Measurements from ENCODE around the gene MYO19. TPM values are rescaled to one million over a fixed set of nuclear protein-coding genes. Genes with fewer than 3 reads are reported as not detected.
"Not testable (repeated sequence)": the region's sequence is repeated elsewhere in the genome, so short reads cannot be mapped to it uniquely, and the experiment has no call there.

The MYO19 gene
- polyA plus RNA-seq, 3 donors, result 37.0 to 67.6 (median 67.1) TPM

DNA sequence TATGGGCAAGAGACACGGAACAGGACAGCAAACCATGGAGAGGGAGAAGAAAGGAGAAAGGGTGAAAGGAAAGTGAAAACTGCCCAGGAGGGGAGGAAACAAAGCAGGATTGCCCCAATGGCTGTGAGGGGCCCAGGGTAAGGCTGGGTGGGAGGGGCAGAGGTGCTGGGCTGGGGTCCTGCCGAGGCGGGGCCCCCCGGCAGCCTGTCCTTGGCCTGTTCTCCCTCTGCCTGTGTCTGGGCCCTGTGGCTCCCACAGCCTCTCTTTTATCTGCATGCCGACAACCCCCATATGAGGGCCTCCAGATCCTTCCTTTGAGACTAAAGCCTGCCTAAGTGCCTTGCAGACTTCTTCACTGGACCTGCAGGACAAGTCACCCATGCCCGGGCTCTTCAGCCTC, 32.7 kb downstream of the MYO19 start:
- no peak for DNase-seq

- DNase-seq, result no peak
Observed at GRCh38 chr17:36501351-36501750, 33.3 kb downstream of the MYO19 start.

DNA sequence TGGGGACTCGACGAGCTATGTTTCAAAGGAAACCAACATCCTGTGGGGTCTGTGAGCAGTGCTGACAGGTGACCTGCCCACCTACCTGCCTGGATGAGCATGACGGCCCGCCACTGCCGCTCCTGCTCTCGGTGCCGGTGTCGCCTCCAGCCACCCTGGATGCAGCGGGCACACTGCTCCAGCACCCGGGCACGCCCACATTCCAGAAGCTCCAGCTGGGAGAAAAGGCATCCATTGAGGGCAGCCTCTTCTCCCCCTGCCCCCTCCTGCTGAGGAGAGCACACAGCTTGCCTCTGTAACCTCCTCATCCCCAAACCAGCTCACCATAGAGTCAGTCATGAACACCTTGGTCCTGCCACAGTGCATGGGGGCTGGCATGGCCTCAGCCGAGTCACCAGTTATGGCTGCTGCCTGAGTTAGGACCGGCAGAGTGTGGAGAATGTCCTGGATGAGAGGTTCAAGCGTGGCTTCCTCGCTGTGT, 33.9 kb downstream of the MYO19 start:
- no peak for DNase-seq

DNA sequence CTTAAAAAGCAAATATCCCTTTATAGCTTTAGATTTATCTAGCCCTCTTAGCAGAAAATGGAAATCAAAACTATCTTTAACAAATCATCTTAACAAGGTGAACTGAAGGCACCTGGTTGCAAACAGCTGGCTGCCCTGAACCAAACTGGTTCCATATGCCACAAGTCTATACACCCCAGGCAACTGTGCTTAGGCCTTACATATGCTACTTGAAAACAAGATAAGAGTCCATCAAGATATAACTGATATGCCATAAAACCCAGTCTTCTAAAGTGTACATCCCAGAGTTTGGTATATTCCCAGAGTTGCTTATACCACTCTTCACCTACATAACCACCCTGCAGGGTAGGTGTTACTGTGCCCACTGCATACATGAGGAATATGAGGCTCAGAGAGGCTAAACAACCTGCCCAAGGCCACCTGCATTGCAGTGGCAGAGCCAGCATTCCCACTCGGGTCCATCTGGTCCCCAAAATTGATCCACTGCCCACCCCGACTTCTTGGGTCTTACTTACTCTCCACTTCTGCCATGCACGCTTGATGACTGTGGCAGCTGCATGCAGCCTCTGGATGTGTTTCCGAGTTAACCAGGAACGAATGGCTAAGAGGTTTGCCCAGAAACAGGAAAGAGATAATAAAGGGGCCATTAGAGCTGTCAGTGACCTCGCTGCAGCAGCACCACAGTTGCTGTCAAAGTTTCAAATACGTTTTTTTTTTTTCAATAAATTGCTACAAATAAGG, 35.9 kb downstream of the MYO19 start:
- no peak for DNase-seq

DNA sequence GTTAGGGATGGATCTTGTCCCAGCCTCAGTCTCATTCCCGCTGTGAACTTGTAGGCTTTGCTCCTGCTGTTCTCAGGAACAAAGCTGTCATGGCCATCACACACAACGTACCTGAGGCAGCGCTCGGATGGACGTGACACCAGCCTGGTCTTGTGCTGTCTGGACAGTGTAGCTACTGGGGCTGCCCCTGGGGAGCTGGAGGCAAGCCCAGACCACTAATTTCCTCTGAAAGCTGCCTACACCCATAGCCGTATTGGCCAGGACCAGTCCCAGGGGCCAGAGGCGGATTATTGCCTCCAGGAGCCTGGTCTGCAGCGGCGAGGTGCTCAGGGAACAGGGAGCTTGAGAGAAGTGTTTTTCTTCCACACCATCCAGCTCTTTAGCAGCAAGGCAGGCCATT, 36.5 kb downstream of the MYO19 start:
- no peak for DNase-seq

- DNase-seq, result no peak
Observed at GRCh38 chr17:36496018-36496789, 38.5 kb downstream of the MYO19 start.

GRCh38 chr17:36495076-36495578, 39.5 kb downstream of the MYO19 start:
- no peak for DNase-seq

DNA sequence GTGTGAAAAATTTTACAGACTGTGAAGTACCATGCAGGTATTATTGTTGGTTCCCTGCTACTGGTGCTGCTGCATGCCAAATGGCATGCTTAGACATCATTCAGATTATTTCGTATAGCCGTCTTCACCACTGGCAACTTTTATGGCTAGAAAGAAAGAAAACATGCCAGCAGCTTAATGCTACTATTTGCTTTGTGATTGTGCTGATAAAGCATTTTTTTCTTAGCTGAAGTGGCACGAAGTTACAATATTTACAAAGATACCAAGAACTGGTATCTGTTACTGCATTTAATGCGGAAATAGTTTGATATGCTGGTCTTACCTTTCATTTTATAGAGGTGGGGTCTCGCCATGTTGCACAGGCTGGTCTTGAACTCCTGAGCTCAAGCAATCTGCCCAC, 40.0 kb downstream of the MYO19 start:
- no peak for DNase-seq

DNA sequence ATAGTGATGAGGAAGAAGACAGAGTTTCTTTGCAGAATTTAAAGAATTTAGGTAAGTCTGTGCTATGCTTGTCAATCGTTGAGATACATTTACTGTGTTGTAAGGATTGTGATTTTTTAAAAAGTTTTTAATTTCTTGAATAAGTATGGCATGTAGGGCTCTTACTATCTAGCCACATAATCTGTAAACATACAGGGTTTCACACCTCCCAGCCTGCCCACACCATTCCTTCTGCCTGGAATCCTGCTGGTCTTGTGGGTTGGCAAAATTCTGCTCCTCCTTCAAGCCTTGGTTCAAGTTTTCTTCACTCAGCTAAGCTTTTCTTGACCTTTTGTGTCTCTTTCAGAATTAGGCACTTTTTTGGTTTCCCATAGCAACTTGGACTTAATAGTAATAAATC, 40.7 kb downstream of the MYO19 start:
- no peak for DNase-seq

- DNase-seq, result peak; percentile 93
Observed at GRCh38 chr17:36486204-36487194, 48.2 kb downstream of the MYO19 start, which contains the start of gene ZNHIT3. Gene ZNHIT3 (plus strand): TSS chr17:36486681. CDS start chr17:36486700, 19 bp downstream.

DNA sequence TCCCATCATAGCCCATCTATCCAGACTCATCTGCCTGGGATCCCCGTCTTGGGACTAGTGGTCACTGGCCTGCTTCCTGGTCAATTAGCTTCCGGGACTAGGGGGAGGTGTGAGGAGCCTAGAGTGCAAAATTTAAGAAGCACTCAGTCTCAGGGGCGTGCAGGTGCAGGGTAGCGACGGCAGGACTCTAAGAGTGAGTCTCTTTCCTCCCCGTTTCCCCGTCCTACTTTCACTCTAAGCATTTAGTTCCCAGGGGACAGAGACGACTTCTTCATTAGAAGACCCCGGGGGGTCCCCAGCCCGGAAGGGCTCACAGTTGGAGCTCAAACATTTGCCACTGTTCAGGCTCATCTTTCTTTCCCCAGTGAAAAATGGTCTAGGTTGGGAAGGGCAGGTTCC, 48.9 kb downstream of the MYO19 start:
- peak; percentile 4 for DNase-seq

DNA sequence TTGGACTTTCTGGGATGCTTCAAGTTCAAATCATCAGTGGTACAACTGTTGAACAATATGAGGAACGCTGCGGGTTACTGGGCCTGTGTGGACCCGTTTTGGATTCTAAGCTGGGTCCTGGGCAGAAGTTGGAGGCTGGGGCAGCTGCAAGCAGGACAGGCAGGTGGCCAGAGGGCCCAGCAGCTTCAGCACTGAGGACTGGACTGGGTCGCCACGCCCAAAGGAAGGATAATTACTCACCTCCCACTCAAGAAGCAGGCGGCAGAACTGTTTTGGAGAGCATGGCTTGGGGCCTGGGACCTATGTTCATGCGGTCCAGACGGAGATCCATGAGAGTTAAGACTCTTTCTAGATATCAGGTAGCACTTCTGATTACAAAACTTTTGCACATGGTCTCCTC, 49.6 kb downstream of the MYO19 start:
- DNase-seq, result no peak

DNA sequence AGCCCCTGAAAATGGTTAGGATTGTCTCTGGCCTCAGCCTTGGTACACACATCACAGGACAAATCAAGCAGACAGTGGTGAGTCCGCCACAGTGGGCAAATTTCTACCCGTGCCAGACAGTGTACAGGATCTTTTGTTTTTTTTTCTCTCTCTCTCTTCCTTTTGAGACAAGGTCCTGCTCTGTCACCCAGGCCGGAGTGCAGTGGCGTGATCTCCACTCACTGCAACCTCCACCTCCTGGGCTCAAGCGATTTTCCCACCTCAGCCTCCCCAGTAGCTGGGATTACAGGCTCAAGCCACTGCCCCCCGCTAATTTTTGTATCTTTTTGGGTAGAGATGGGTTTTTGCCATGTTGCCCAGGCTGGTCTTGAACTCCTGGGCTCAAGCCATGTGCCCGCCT, 50.6 kb downstream of the MYO19 start:
- DNase-seq, result not testable (repeated sequence)

DNA sequence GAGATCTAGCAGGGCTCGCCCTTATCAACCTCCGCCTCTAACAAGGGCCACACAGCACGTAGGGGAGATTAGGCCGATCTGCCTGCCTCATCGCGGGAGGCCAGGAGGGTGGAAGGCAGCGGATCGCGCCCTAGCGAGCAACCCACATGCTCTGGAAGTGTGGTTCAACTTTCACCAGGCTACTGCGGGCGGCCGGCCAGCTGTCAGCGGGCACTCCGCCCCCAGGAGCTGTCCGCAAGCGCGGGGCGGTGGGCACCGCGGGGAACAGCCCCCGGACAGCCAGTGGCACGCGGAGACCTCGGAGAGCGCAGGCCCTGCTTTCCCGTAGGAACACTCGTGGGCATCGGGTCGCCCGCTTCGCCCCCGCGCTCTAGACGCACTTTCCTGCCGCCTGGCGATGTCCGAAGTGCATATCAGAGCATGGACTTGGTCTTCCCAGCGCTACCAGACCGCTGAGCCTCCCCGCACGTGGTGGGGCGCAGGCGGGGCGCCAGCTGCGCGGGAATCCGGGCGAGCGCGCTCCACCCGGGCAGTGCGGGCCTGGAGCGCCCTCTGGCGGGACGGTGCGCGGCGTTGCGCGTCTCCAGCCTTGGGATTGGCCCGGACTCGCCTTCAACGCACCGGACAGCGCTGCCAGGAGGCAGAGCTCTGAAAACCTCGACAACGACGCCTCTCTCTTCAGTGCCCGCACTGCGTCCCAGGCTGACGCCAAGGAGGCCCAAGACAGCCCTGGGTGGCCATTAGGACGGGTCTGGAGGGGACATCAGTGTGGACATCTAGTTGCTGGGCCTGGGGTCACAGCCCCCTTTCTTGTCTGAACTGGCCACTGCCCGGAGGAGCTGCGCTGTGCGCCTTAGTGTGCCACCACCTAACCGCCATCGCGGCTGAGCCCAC, 51.8 kb downstream of the MYO19 start:
- peak; percentile 79 for DNase-seq

- no peak for DNase-seq
Observed at GRCh38 chr17:36481829-36482228, 52.8 kb downstream of the MYO19 start.

DNA sequence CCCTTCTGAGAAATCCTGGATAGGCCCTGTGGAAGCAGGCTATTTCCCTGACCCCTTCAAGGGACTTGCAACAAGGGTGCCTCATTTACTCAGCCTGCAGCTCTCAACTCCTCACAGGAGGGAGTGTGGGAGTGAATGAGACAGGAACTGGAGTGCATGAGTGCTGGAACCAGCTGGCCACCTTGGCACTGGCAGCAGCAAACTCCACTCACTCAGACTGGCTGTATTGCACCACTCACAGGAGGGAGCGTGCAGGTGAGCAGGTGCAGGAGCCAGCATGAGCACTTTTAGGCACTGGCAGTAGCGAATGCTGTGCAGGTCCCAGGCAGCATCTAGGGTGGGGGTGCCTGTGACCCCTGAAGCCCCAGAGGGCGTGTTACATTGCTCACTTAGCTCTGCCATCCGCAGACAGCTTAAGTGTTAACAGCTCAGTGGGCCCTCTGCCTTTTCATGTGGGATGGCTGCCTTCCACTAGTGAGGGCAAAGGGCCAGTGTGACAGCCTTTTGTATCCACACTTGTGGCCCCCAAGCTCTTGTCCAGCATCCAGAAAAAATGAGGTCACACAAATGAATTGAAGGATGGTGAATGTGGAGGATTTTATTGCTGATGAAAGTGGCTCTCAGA, 59.2 kb downstream of the MYO19 start:
- DNase-seq, result no peak

- DNase-seq, result no peak
Observed at GRCh38 chr17:36474571-36474970, 60.1 kb downstream of the MYO19 start.

DNA sequence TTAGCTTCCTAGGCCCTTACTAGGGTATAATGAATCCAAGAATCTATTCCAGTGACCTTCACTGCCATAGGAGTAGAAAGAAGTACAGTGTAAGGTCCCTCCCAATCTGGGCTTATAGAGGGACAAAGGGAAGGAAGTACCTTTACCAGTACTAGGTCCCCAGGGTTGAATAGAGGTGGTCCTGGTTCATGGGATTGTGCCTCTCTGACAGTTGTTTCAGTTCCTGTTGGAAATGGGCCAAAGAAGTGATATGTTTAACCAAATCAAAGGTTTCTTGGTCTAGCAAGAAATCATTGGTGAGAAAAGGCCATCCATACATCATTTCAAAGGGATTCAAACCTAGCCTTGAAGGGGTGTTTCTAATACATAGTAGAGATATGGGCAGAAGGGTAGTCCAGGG, 64.2 kb downstream of the MYO19 start:
- DNase-seq, result no peak

GRCh38 chr17:36469733-36470132, 64.9 kb downstream of the MYO19 start:
- DNase-seq, result no peak
